Activated CD4-positive, CD25-positive, alpha-beta regulatory T cell treated with anti-CD3 and anti-CD28 coated beads, Interleukin-2, amount 50 U/mL, for 72 hours (primary cell): ENCODE results near the gene CCDC184.
"Not testable (repeated sequence)": the region's sequence is repeated elsewhere in the genome, so short reads cannot be mapped to it uniquely, and the experiment has no call there.

Experiments used
- DNase-seq: peaks from one replicate; pipeline ENCODE4 v3.0.0; 2021

Gene CCDC184

GRCh38 chr12:48180424-48180823, 3.0 kb upstream of the CCDC184 start:
- DNase-seq: no peak

- no peak for DNase-seq
These were observed 2.5 kb upstream of the CCDC184 start for GRCh38 chr12:48180857-48181495.

GRCh38 chr12:48182631-48183030, 813 bp upstream of the CCDC184 start:
- no peak for DNase-seq

- DNase-seq: no peak
These were observed 568 bp downstream of the CCDC184 start for GRCh38 chr12:48183876-48184548.

- DNase-seq: no peak
These were observed 1.1 kb downstream of the CCDC184 start for GRCh38 chr12:48184549-48184922.

- no peak for DNase-seq
These were observed 1.9 kb downstream of the CCDC184 start for GRCh38 chr12:48185181-48185919.

- DNase-seq: no peak
These were observed 4.7 kb downstream of the CCDC184 start for GRCh38 chr12:48187916-48188695.

- DNase-seq: peak; percentile 70
These were observed 6.1 kb downstream of the CCDC184 start for GRCh38 chr12:48189331-48190125.

- no peak for DNase-seq
These were observed 7.7 kb downstream of the CCDC184 start for GRCh38 chr12:48191096-48191495.

GRCh38 chr12:48192861-48193260, 9.4 kb downstream of the CCDC184 start:
- DNase-seq: no peak

- DNase-seq: no peak
These were observed 10.2 kb downstream of the CCDC184 start for GRCh38 chr12:48193623-48194022.

- no peak for DNase-seq
These were observed 11.4 kb downstream of the CCDC184 start for GRCh38 chr12:48194799-48195201.

- DNase-seq: no peak
These were observed 14.1 kb downstream of the CCDC184 start for GRCh38 chr12:48197549-48197970.

GRCh38 chr12:48197971-48198671, 14.7 kb downstream of the CCDC184 start:
- peak; percentile 88 for DNase-seq

- DNase-seq: no peak
These were observed 15.2 kb downstream of the CCDC184 start for GRCh38 chr12:48198672-48198971.

- no peak for DNase-seq
These were observed 15.5 kb downstream of the CCDC184 start for GRCh38 chr12:48198985-48199384.

GRCh38 chr12:48199774-48200221, 16.4 kb downstream of the CCDC184 start:
- no peak for DNase-seq

- no peak for DNase-seq
These were observed 17.6 kb downstream of the CCDC184 start for GRCh38 chr12:48201091-48201490.

- no peak for DNase-seq
These were observed 18.1 kb downstream of the CCDC184 start for GRCh38 chr12:48201516-48201915.

GRCh38 chr12:48202766-48203165, 19.3 kb downstream of the CCDC184 start:
- no peak for DNase-seq

- DNase-seq: no peak
These were observed 19.7 kb downstream of the CCDC184 start, which contains the start of gene OR10AD1 for GRCh38 chr12:48203192-48203591. TSS of gene OR10AD1 (minus strand) at chr12:48203292. CDS start at chr12:48203292, 0 bp downstream.

GRCh38 chr12:48209495-48209894, 26.1 kb downstream of the CCDC184 start:
- not testable (repeated sequence) for DNase-seq
